Measurements from ENCODE around the gene PRMT9.

Gene PRMT9

GRCh38 chr4:147648656-147649055, 35.3 kb downstream of the PRMT9 start:
- H3K4me3 ChIP-seq (replicated peaks; ENCODE audit: low read depth, low read length) = no peak overlapping the region
- TF ChIP-seq CTCF (IDR thresholded peaks at IDR 0.05; ENCODE audit: low read depth, low read length, missing control alignments) = no peak
- no peak for DNase-seq (ENCODE audit: extremely low read depth, low read depth)

GRCh38 chr4:147645099-147645498, 38.9 kb downstream of the PRMT9 start:
- DNase-seq (ENCODE audit: extremely low read depth, low read depth) = no peak
- no peak for TF ChIP-seq CTCF (IDR thresholded peaks at IDR 0.05; ENCODE audit: low read depth, low read length, missing control alignments)
- H3K4me3 ChIP-seq (replicated peaks; ENCODE audit: low read depth, low read length) = no peak overlapping the region

- DNase-seq (ENCODE audit: extremely low read depth, low read depth) = no peak
- TF ChIP-seq CTCF (IDR thresholded peaks at IDR 0.05; ENCODE audit: low read depth, low read length, missing control alignments) = no peak
- no peak overlapping the region for H3K4me3 ChIP-seq (replicated peaks; ENCODE audit: low read depth, low read length)
Observed at GRCh38 chr4:147644471-147644870, 39.5 kb downstream of the PRMT9 start.

GRCh38 chr4:147643616-147644015, 40.3 kb downstream of the PRMT9 start:
- no peak for TF ChIP-seq CTCF (IDR thresholded peaks at IDR 0.05; ENCODE audit: low read depth, low read length, missing control alignments)
- H3K4me3 ChIP-seq (replicated peaks; ENCODE audit: low read depth, low read length) = no peak overlapping the region
- no peak for DNase-seq (ENCODE audit: extremely low read depth, low read depth)

- no peak for TF ChIP-seq CTCF (IDR thresholded peaks at IDR 0.05; ENCODE audit: low read depth, low read length, missing control alignments)
- no peak overlapping the region for H3K4me3 ChIP-seq (replicated peaks; ENCODE audit: low read depth, low read length)
- peak; percentile 31 for DNase-seq (ENCODE audit: extremely low read depth, low read depth)
Observed at GRCh38 chr4:147640331-147640730, 43.6 kb downstream of the PRMT9 start.

GRCh38 chr4:147639388-147639787, 44.6 kb downstream of the PRMT9 start:
- TF ChIP-seq CTCF (IDR thresholded peaks at IDR 0.05; ENCODE audit: low read depth, low read length, missing control alignments) = no peak

GRCh38 chr4:147638942-147639341, 45.0 kb downstream of the PRMT9 start:
- no peak for TF ChIP-seq CTCF (IDR thresholded peaks at IDR 0.05; ENCODE audit: low read depth, low read length, missing control alignments)
- no peak for DNase-seq (ENCODE audit: extremely low read depth, low read depth)
- H3K4me3 ChIP-seq (replicated peaks; ENCODE audit: low read depth, low read length) = no peak overlapping the region

More at GRCh38 chr4:147639388-147639787, 44.6 kb downstream of the PRMT9 start:
- no peak overlapping the region for H3K4me3 ChIP-seq (replicated peaks; ENCODE audit: low read depth, low read length)
- peak; percentile 68 for DNase-seq (ENCODE audit: extremely low read depth, low read depth)

Data from HFF-Myc (cell line).